Measurements from ENCODE around the gene UBE2I.

The UBE2I gene

GRCh38 chr16:1341495-1342420 lies 32.3 kb downstream of the UBE2I start:
- H3K9ac ChIP-seq (ENCODE audit: low read length): peak overlapping the region; percentile 0; the same call in 1 of the 2 replicates
- peaks cover 7% of the 10 kb centered on the region for H3K4me1 ChIP-seq (ENCODE audit: low read length)
- TF ChIP-seq EZH2phosphoT487 (IDR thresholded peaks at IDR 0.05; ENCODE audit: low read length) (no peak), EZH2 (optimal IDR thresholded peaks at IDR 0.05; ENCODE audit: low read depth, low read length) (no peak)
- TF ChIP-seq, protein P1, sequence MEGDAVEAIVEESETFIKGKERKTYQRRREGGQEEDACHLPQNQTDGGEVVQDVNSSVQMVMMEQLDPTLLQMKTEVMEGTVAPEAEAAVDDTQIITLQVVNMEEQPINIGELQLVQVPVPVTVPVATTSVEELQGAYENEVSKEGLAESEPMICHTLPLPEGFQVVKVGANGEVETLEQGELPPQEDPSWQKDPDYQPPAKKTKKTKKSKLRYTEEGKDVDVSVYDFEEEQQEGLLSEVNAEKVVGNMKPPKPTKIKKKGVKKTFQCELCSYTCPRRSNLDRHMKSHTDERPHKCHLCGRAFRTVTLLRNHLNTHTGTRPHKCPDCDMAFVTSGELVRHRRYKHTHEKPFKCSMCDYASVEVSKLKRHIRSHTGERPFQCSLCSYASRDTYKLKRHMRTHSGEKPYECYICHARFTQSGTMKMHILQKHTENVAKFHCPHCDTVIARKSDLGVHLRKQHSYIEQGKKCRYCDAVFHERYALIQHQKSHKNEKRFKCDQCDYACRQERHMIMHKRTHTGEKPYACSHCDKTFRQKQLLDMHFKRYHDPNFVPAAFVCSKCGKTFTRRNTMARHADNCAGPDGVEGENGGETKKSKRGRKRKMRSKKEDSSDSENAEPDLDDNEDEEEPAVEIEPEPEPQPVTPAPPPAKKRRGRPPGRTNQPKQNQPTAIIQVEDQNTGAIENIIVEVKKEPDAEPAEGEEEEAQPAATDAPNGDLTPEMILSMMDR (IDR thresholded peaks at IDR 0.05; ENCODE audit: low read length): no peak
- H3K4me2 ChIP-seq (ENCODE audit: low read depth, low read length): peak overlapping the region; percentile 87
- no peaks in the 10 kb centered on the region for H3K36me3 ChIP-seq (replicated peaks; ENCODE audit: insufficient read depth, low read length)
- peak overlapping the region; percentile 52; the same call in 1 of the 2 replicates for H3K4me3 ChIP-seq (ENCODE audit: low read length)
- no peaks in the 10 kb centered on the region for H3K9me2 ChIP-seq (replicated peaks; ENCODE audit: insufficient read depth, low read length)
- 0 out of 2 replicates have a peak overlapping the region, but pooled peaks have one; percentile 67 for H2AFZ ChIP-seq (ENCODE audit: low read length)
- H3K27me3 ChIP-seq (replicated peaks; ENCODE audit: insufficient read depth, low read length): peaks cover 22% of the 10 kb centered on the region
- no peaks in the 10 kb centered on the region for H3F3A ChIP-seq (ENCODE audit: insufficient read depth, low read length)
- H3K79me2 ChIP-seq (ENCODE audit: low read length): no peaks in the 10 kb centered on the region
- no peak for DNase-seq
- no peaks in the 10 kb centered on the region for H4K20me1 ChIP-seq (ENCODE audit: insufficient read depth, low read length)
- H3K9me3 ChIP-seq (replicated peaks; ENCODE audit: insufficient read depth, low read length): no peaks in the 10 kb centered on the region
- no peak overlapping the region for H3K27ac ChIP-seq (ENCODE audit: low read length)

DNA sequence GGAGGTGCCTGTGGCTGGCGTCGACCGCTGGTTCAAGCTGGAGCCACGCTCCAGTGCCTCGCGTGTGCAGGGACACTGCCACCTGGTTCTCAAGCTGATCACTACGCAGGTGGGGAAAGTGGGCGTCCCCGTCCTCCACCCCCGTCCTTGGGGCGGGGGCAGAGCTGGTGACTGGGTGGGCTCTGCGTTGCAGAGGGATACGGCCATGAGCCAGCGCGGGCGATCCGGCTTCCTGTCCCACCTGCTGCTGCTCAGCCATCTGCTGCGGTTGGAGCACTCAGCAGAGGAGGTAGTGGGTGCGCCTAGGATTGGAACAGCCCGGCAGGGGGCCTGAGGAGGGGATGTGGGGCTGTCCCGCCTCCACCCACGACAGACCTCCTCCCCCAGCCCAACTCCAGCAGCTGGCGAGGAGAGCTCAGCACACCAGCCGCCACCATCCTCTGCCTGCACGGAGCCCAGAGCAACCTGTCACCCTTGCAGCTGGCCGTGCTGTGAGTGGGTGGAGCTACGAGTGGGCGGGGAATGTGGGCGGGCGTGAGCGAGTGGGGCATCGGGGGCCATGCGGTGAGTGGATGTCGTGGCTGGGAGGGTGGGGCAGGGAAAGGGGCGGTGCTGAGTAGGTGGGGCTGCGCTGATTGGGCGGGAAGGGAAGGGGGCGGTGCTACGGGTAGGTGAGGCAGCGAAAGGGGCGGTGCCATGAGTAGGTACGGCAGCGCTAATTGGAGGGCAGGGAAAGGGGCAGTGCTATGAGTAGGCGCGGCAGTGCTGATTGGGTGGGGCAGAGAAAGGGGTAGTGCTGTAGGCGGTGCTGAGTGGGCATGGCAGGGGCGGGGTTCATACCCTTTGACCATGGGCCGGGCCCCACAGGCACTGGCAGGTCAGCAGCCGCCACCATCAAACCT lies 33.3 kb downstream of the UBE2I start:
- peak overlapping the region; percentile 98 for H3K4me2 ChIP-seq (ENCODE audit: low read depth, low read length)
- H3K36me3 ChIP-seq (replicated peaks; ENCODE audit: insufficient read depth, low read length): no peaks in the 10 kb centered on the region
- H2AFZ ChIP-seq (ENCODE audit: low read length): peak overlapping the region; percentile 81
- no peaks in the 10 kb centered on the region for H3K9me2 ChIP-seq (replicated peaks; ENCODE audit: insufficient read depth, low read length)
- H4K20me1 ChIP-seq (ENCODE audit: insufficient read depth, low read length): no peaks in the 10 kb centered on the region
- no peaks in the 10 kb centered on the region for H3F3A ChIP-seq (ENCODE audit: insufficient read depth, low read length)
- H3K9ac ChIP-seq (ENCODE audit: low read length): peak overlapping the region; percentile 35; the same call in 1 of the 2 replicates
- DNase-seq: peak; percentile 98
- TF ChIP-seq, protein P1 (IDR thresholded peaks at IDR 0.05; ENCODE audit: low read length): no peak
- no peak for TF ChIP-seq EZH2 (optimal IDR thresholded peaks at IDR 0.05; ENCODE audit: low read depth, low read length)
- no peak for TF ChIP-seq EZH2phosphoT487 (IDR thresholded peaks at IDR 0.05; ENCODE audit: low read length)
- H3K79me2 ChIP-seq (ENCODE audit: low read length): no peaks in the 10 kb centered on the region
- H3K27me3 ChIP-seq (replicated peaks; ENCODE audit: insufficient read depth, low read length): peaks cover 12% of the 10 kb centered on the region
- no peak overlapping the region for H3K27ac ChIP-seq (ENCODE audit: low read length)
- no peaks in the 10 kb centered on the region for H3K9me3 ChIP-seq (replicated peaks; ENCODE audit: insufficient read depth, low read length)
- H3K4me3 ChIP-seq (ENCODE audit: low read length): peak overlapping the region; percentile 62
- H3K4me1 ChIP-seq (ENCODE audit: low read length): peaks cover 7% of the 10 kb centered on the region

DNA sequence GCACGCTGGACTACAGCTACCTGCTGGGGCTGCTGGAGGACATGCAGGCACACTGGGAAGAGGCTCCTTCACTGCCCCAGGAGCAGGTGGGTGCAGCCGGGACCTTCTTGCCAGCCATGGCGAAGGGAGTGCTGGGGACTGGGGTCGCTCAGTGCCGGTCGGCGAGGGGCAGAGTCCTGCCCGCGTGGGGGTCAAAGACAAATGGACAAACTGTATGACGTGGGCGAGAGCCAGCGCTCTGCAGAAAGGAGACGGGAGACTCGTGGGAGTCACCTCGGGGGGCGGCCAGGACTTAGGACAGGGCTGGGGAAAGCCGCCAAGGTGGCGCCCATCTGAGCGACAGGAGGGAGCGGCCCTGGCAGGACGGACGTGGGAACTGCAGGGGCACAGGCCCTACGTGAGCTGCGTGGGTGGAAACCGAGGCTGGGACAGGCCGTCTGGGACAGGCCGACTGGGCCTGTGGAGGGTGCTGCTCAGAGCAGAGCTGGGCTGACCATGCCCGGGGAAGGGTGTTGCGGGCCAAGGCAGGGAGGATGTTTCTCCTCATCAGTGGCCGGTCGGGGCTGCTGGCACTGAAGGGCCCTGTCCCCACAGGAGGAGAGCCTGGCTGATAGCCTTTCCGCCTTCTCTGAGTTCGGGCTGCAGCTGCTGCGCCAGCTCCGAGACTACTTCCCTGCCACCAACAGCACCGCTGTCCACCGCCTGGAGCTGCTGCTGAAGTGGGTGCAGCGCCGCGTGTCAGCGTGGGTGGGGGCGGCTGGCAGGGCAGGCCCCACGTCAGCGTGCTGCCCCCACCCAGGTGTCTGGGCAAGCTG lies 34.2 kb downstream of the UBE2I start:
- H3K4me1 ChIP-seq (ENCODE audit: low read length): peaks cover 7% of the 10 kb centered on the region
- no peaks in the 10 kb centered on the region for H4K20me1 ChIP-seq (ENCODE audit: insufficient read depth, low read length)

More for the DNA sequence above, 34.2 kb downstream of the UBE2I start:
- peaks cover 6% of the 10 kb centered on the region for H3K27me3 ChIP-seq (replicated peaks; ENCODE audit: insufficient read depth, low read length)
- peak overlapping the region; percentile 98 for H3K4me2 ChIP-seq (ENCODE audit: low read depth, low read length)
- H3K9me2 ChIP-seq (replicated peaks; ENCODE audit: insufficient read depth, low read length): no peaks in the 10 kb centered on the region
- H3K36me3 ChIP-seq (replicated peaks; ENCODE audit: insufficient read depth, low read length): no peaks in the 10 kb centered on the region
- no peak for DNase-seq
- no peaks in the 10 kb centered on the region for H3F3A ChIP-seq (ENCODE audit: insufficient read depth, low read length)
- peak overlapping the region; percentile 62 for H3K4me3 ChIP-seq (ENCODE audit: low read length)
- no peaks in the 10 kb centered on the region for H3K9me3 ChIP-seq (replicated peaks; ENCODE audit: insufficient read depth, low read length)
- no peaks in the 10 kb centered on the region for H3K79me2 ChIP-seq (ENCODE audit: low read length)
- H2AFZ ChIP-seq (ENCODE audit: low read length): peak overlapping the region; percentile 81
- no peak overlapping the region for H3K27ac ChIP-seq (ENCODE audit: low read length)
- TF ChIP-seq EZH2phosphoT487 (IDR thresholded peaks at IDR 0.05; ENCODE audit: low read length): no peak
- TF ChIP-seq EZH2 (optimal IDR thresholded peaks at IDR 0.05; ENCODE audit: low read depth, low read length): no peak
- TF ChIP-seq, protein P1 (IDR thresholded peaks at IDR 0.05; ENCODE audit: low read length): no peak
- H3K9ac ChIP-seq (ENCODE audit: low read length): peak overlapping the region; percentile 35; the same call in 1 of the 2 replicates
